ENCODE measurements around the gene RXRA. TPM values are rescaled to one million over a fixed set of nuclear protein-coding genes. Genes with fewer than 3 reads are reported as not detected.

Gene RXRA
- 20.5 TPM for total RNA-seq (ENCODE audit: unreplicated experiment)
- long read RNA-seq, partial matches to known transcripts, result 0 of 1 reads
- long read RNA-seq, other reads (novel, unspliced or antisense), result 1 of 1 reads

GRCh38 chr9:134325813-134326723, at the start of gene RXRA:
RXRA (plus strand) TSS chr9:134326455; CDS start chr9:134326632, 177 bp downstream.
- Mint-ChIP-seq H3K36me3 (ENCODE audit: unreplicated experiment) (no peaks in the 10 kb centered on the region), H3K27ac (ENCODE audit: unreplicated experiment) (no peak within 1 kb of the TSS), H3K27me3 (ENCODE audit: unreplicated experiment) (peaks cover 2% of the 10 kb centered on the region), H3K9me3 (ENCODE audit: unreplicated experiment) (peaks cover 6% of the 10 kb centered on the region), H3K4me3 (ENCODE audit: unreplicated experiment) (peak within 1 kb of the TSS; percentile 76), H3K4me1 (ENCODE audit: low read depth, unreplicated experiment) (peaks cover 28% of the 10 kb centered on the region)
- DNase-seq, result peak; percentile 82
- TF ChIP-seq CTCF (IDR thresholded peaks at IDR 0.05; ENCODE audit: partially characterized antibody, unreplicated experiment), result no peak

GRCh38 chr9:134278286-134278685, 48.0 kb upstream of the RXRA start:
- no peak for TF ChIP-seq CTCF (IDR thresholded peaks at IDR 0.05; ENCODE audit: partially characterized antibody, unreplicated experiment)
- H3K27me3 Mint-ChIP-seq (ENCODE audit: unreplicated experiment), result peaks cover 7% of the 10 kb centered on the region
- H3K36me3 Mint-ChIP-seq (ENCODE audit: unreplicated experiment), result no peaks in the 10 kb centered on the region
- H3K4me1 Mint-ChIP-seq (ENCODE audit: low read depth, unreplicated experiment), result peaks cover 7% of the 10 kb centered on the region
- H3K9me3 Mint-ChIP-seq (ENCODE audit: unreplicated experiment), result peaks cover 7% of the 10 kb centered on the region
- no peak overlapping the region for H3K27ac Mint-ChIP-seq (ENCODE audit: unreplicated experiment)
- no peak overlapping the region for H3K4me3 Mint-ChIP-seq (ENCODE audit: unreplicated experiment)
- DNase-seq, result no peak

DNA sequence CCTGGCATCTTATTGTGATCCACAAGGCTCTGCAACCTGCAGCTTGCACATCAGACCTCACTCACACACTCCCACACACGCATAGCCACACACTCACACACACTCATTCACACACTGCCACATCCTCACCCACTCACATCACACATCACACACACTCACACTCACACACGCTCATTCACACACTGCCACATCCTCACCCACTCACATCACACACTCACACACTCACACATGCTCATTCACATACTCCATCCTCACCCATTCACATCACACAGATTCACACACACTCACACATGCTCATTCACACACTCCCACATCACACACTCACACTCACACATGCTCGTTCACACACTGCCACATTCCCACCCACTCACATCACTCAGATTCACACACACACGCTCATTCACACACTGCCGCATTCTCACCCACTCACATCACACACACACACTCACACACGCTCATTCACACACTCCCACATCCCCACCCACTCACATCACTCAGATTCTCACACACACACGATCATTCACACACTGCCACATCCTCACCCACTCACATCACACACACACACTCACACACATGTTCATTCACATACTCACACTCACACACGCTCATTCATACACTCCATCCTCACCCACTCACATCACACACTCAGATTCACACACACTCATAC, 47.1 kb upstream of the RXRA start:
- no peaks in the 10 kb centered on the region for H3K36me3 Mint-ChIP-seq (ENCODE audit: unreplicated experiment)
- DNase-seq, result no peak
- no peak overlapping the region for H3K27ac Mint-ChIP-seq (ENCODE audit: unreplicated experiment)
- H3K4me3 Mint-ChIP-seq (ENCODE audit: unreplicated experiment), result no peak overlapping the region
- peaks cover 6% of the 10 kb centered on the region for H3K9me3 Mint-ChIP-seq (ENCODE audit: unreplicated experiment)
- TF ChIP-seq CTCF (IDR thresholded peaks at IDR 0.05; ENCODE audit: partially characterized antibody, unreplicated experiment), result no peak
- H3K27me3 Mint-ChIP-seq (ENCODE audit: unreplicated experiment), result peaks cover 5% of the 10 kb centered on the region
- peaks cover 4% of the 10 kb centered on the region for H3K4me1 Mint-ChIP-seq (ENCODE audit: low read depth, unreplicated experiment)

DNA sequence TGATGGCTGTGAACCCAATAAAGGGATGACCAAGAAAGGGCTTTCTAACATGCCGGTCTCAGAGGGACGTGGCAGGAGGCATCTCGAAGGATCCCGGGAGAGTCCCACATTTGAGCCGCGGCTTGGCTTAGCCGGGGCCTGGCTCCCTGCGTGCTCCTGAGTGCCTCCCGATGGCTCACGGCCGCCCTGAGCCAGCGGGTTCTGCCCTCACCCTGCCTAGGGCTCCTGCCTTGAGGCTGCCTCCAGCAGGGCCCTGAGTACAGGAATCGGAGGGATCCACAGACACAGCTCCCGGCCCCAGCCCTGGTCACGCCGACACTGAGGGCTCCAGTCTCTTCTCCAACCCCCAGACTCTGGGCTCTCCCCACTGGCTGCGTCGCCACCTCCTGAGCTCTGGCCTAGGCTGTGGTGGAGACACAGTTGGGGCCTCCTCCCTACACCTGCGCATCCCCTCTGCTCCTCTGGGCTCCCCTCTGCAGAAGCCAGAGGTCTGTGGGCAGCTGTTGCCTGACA, 44.1 kb upstream of the RXRA start:
- DNase-seq, result no peak
- H3K36me3 Mint-ChIP-seq (ENCODE audit: unreplicated experiment), result no peaks in the 10 kb centered on the region
- no peak for TF ChIP-seq CTCF (IDR thresholded peaks at IDR 0.05; ENCODE audit: partially characterized antibody, unreplicated experiment)
- H3K27ac Mint-ChIP-seq (ENCODE audit: unreplicated experiment), result no peak overlapping the region
- peaks cover 6% of the 10 kb centered on the region for H3K9me3 Mint-ChIP-seq (ENCODE audit: unreplicated experiment)
- H3K27me3 Mint-ChIP-seq (ENCODE audit: unreplicated experiment), result peaks cover 11% of the 10 kb centered on the region
- H3K4me3 Mint-ChIP-seq (ENCODE audit: unreplicated experiment), result no peak overlapping the region
- H3K4me1 Mint-ChIP-seq (ENCODE audit: low read depth, unreplicated experiment), result peaks cover 3% of the 10 kb centered on the region

Data from glutamatergic neuron (in vitro differentiated cells).